Activated T-cell treated with anti-CD3 and anti-CD28 coated beads for 4 hours (primary cell): ENCODE measurements around the gene NOS1AP.

ENCODE experiments used
- DNase-seq: peaks from one replicate; pipeline ENCODE4 v3.0.0-alpha.2; 2020

NOS1AP gene

GRCh38 chr1:162091681-162092524 is 22.4 kb downstream of the NOS1AP start:
- no peak for DNase-seq

- no peak for DNase-seq
Measured at GRCh38 chr1:162093095-162093494, 23.6 kb downstream of the NOS1AP start.

GRCh38 chr1:162094271-162094670 is 24.8 kb downstream of the NOS1AP start:
- no peak for DNase-seq

GRCh38 chr1:162094723-162095122 is 25.2 kb downstream of the NOS1AP start:
- DNase-seq = no peak

- no peak for DNase-seq
Measured at GRCh38 chr1:162107911-162108310, 38.4 kb downstream of the NOS1AP start.

- DNase-seq = no peak
Measured at GRCh38 chr1:162108426-162108825, 38.9 kb downstream of the NOS1AP start.

GRCh38 chr1:162110910-162111309 is 41.4 kb downstream of the NOS1AP start:
- DNase-seq = no peak

GRCh38 chr1:162111572-162111971 is 42.1 kb downstream of the NOS1AP start:
- DNase-seq = no peak

- no peak for DNase-seq
Measured at GRCh38 chr1:162113419-162113818, 43.9 kb downstream of the NOS1AP start.

- no peak for DNase-seq
Measured at GRCh38 chr1:162117039-162117774, 47.7 kb downstream of the NOS1AP start.

GRCh38 chr1:162118063-162118462 is 48.6 kb downstream of the NOS1AP start:
- no peak for DNase-seq

GRCh38 chr1:162128693-162129356 is 59.3 kb downstream of the NOS1AP start:
- no peak for DNase-seq

- no peak for DNase-seq
Measured at GRCh38 chr1:162130308-162130707, 60.8 kb downstream of the NOS1AP start.

GRCh38 chr1:162131400-162132321 is 62.2 kb downstream of the NOS1AP start:
- DNase-seq = no peak

- no peak for DNase-seq
Measured at GRCh38 chr1:162133566-162133965, 64.1 kb downstream of the NOS1AP start.

- no peak for DNase-seq
Measured at GRCh38 chr1:162134646-162135045, 65.2 kb downstream of the NOS1AP start.

GRCh38 chr1:162135271-162135775 is 65.8 kb downstream of the NOS1AP start:
- DNase-seq = no peak

- DNase-seq = no peak
Measured at GRCh38 chr1:162136760-162137159, 67.3 kb downstream of the NOS1AP start.

GRCh38 chr1:162137179-162137960 is 67.9 kb downstream of the NOS1AP start:
- no peak for DNase-seq

GRCh38 chr1:162138112-162138511 is 68.6 kb downstream of the NOS1AP start:
- DNase-seq = no peak

GRCh38 chr1:162138599-162139181 is 69.2 kb downstream of the NOS1AP start:
- no peak for DNase-seq
